Rectal smooth muscle tissue (tissue), 1 donor: ENCODE data around the gene CNIH3.

Experiments
- H3K27ac ChIP-seq: one replicate; pipeline ENCODE4 v1.7.0; 2013; ENCODE audit warnings: low read depth, low read length, inconsistent platforms
- H3K27me3 ChIP-seq: one replicate; pipeline ENCODE4 v1.7.0; 2013; ENCODE audit warnings: low read length; ENCODE audit not compliant: control insufficient read depth, insufficient read depth
- H3K36me3 ChIP-seq: one replicate; pipeline ENCODE4 v1.7.0; 2013; ENCODE audit warnings: low read length; ENCODE audit not compliant: control insufficient read depth, insufficient read depth
- H3K4me1 ChIP-seq: one replicate; pipeline ENCODE4 v1.7.0; 2013; ENCODE audit warnings: low read length; ENCODE audit not compliant: control insufficient read depth, insufficient read depth
- H3K4me3 ChIP-seq: one replicate; pipeline ENCODE4 v1.7.0; 2013; ENCODE audit warnings: low read length
- H3K9ac ChIP-seq: one replicate; pipeline ENCODE4 v1.7.0; 2013; ENCODE audit warnings: low read length

Gene CNIH3

DNA sequence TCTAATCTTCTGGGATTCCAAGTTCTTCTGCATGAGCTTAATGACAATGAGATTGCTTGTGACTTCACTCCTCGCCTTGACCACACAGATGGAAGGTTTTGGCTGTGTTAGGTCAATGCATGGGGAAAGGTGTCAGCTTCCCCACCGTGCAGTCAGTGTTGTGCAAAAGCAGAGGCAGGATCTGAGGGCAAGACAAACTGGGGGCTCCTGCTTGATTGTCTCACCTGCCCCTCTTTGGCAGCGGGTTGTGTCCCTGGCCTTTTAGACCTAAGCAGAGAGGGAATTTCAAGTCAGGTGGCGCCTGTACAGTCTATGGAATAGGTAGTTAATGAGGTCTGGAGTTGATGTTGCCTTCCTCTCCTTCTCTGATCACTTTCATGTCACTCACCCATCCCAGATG is 150.1 kb downstream of the CNIH3 start:
- no peaks in the 10 kb centered on the region for H3K27me3 ChIP-seq
- no peaks in the 10 kb centered on the region for H3K36me3 ChIP-seq
- H3K27ac ChIP-seq, result no peak overlapping the region
- no peak overlapping the region for H3K9ac ChIP-seq
- no peaks in the 10 kb centered on the region for H3K4me1 ChIP-seq
- no peak overlapping the region for H3K4me3 ChIP-seq

DNA sequence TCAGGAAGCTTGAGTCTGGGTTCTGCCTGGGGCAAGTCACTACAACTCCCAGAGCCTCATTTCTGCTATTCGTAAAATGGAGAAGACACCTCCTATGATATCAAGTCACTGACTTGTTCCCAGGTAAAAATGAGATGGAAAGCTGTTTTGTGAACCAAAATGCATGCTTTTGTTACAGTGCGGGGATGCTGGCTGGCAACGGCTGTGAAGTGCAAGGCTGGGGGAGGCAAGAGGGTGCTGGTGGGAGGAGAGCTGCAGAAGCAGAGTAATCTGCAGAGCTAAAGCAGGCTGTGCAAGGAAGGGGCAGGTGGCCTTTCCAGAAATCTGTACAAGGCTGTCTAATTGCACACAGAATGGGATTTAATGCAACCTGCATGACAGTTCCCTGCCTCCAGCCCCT is 150.9 kb downstream of the CNIH3 start:
- Histone ChIP-seq H3K27me3 (no peaks in the 10 kb centered on the region), H3K4me1 (no peaks in the 10 kb centered on the region), H3K27ac (no peak overlapping the region), H3K4me3 (no peak overlapping the region), H3K36me3 (no peaks in the 10 kb centered on the region), H3K9ac (no peak overlapping the region)

DNA sequence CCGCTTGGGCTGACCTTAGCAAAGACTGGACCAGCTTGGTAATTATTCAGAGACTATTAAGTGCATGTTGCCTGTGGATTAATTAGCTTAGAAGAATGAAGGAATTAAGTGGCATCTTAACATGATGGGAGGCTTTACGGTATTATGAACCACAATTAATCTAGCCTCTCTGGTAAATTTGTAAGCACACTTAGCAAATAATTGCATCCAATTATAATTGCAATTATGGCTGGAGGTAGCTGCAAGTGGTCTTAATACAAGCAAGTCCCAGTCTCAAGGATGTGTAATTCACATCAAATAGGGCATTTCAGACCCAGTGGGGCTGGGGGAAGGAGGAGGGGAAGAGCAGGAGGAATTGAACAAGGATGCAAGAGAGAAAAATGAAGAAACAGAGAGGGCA is 151.6 kb downstream of the CNIH3 start:
- H3K27ac ChIP-seq, result no peak overlapping the region
- H3K9ac ChIP-seq, result no peak overlapping the region
- H3K4me1 ChIP-seq, result no peaks in the 10 kb centered on the region
- H3K4me3 ChIP-seq, result no peak overlapping the region
- no peaks in the 10 kb centered on the region for H3K36me3 ChIP-seq
- H3K27me3 ChIP-seq, result no peaks in the 10 kb centered on the region

DNA sequence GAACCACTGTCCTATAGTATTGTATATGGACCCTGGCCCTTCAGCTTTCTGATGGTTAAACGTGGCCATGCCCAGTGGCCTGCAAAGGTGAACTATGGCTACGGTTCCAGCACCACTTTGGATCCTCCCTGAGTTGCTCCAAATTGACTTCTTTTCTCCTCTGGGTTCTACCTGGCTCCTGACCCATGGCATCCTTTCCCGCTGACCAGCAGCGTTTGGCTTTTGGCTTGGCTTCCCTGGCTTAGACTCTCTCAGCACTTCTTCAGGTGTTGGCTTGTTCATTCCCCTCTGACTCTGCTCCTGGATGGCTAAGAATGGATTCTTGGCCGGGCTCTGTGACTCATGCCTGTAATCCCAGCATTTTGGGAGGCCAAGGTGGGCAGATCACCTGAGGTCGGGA is 152.9 kb downstream of the CNIH3 start:
- Histone ChIP-seq H3K4me1 (no peaks in the 10 kb centered on the region), H3K36me3 (no peaks in the 10 kb centered on the region), H3K27ac (no peak overlapping the region), H3K4me3 (no peak overlapping the region), H3K27me3 (no peaks in the 10 kb centered on the region), H3K9ac (no peak overlapping the region)

DNA sequence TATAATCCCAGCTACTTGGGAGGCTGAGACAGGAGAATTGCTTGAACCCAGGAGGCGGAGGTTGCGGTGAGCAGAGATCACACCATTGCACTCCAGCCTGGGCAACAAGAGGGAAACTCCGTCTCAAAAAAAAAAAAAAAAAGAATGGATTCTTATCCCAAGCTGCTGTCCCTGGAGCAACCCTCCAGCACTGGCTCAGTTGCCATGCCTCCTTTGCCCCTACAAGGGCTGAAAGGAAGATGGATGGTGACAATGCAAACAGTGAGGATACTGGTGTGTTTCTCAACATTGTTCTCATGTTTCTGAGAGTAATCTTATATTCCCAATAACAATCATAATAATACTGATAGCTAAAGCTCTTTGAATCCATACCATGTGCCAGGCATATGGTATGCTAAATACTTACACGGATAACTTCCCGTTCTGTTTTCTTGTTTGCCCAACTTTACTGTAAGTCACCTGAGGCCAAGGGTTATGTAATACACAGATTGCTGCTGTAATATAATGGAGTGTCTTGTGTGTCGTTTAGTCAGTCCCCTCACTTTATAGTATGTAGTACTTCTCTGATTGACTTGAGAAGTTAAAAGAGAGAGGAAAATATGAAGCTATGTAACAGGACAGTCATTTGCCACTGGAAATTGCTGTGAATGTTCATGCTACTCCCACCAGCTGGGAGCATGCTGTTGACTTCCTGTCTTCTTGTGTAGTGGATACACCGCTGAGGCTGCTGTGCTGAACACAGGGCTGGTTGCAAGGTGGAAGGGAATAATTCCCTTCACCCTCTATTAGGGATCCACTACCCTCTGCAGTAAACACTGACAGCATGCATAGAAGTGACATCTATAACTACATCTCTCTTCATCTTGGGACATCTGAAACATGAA is 153.6 kb downstream of the CNIH3 start:
- Histone ChIP-seq H3K36me3 (no peaks in the 10 kb centered on the region), H3K9ac (no peak overlapping the region), H3K4me3 (no peak overlapping the region), H3K27me3 (no peaks in the 10 kb centered on the region), H3K27ac (no peak overlapping the region), H3K4me1 (no peaks in the 10 kb centered on the region)

DNA sequence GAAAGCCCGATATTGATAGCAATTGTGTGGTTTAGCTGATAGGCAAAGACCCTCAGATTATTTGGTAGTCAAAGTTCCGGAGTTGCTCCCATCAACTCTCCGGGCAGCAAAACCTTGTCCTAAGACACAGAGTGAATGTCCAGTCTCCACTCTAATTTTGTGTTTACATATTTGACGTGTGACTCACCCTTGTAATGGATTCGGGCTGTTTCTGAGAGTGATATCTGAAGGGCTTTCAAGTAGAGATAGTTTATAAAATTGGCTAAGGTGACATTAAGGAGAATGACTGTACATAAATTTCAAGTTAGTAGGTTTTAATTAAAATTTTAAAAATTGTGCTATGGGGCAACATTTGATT is 154.2 kb downstream of the CNIH3 start:
- no peaks in the 10 kb centered on the region for H3K36me3 ChIP-seq

DNA sequence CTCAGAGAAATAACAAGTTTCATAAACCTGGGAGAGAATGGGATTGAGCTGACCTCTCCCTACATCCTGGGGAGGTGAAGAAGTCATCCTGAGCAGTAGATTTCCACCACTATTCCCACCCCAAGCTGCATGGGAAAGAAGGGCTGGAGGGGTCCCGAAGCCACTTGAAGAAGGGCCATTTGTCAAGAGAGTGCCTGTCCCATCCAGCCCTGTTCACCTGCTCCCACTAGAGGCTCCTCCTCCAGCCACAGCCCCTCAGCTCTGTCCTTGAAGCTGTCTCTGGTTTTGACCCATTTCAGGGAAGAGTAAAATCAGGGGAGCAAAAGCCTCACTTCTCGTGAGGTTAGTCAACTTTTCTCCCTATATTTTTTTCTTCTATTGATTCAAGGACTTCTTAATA is 157.5 kb downstream of the CNIH3 start:
- no peak overlapping the region for H3K27ac ChIP-seq
- H3K36me3 ChIP-seq, result no peaks in the 10 kb centered on the region
- H3K4me3 ChIP-seq, result no peak overlapping the region
- no peak overlapping the region for H3K9ac ChIP-seq
- H3K27me3 ChIP-seq, result no peaks in the 10 kb centered on the region
- H3K4me1 ChIP-seq, result no peaks in the 10 kb centered on the region

More for the DNA sequence above, 154.2 kb downstream of the CNIH3 start:
- Histone ChIP-seq H3K4me3 (no peak overlapping the region), H3K4me1 (no peaks in the 10 kb centered on the region), H3K27ac (no peak overlapping the region), H3K27me3 (no peaks in the 10 kb centered on the region), H3K9ac (no peak overlapping the region)

DNA sequence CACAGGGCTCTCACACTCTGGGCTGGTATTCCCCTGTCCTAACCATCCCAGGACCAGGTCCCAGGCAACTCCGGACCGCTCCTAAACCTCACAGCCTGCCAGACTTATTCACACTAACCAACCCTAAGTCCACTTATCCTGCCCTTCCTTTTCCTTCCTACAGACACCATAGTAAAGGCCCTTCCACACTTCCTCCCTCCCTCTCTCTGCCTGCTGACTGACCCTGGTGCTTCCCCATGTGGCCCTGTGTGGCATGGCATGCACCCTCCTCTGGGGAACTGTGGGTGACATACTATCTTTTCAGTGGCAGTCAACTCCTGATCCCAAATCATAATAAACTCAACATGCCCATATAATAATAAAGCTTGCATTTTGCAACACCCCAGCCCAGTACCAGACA is 158.3 kb downstream of the CNIH3 start:
- Histone ChIP-seq H3K4me1 (no peaks in the 10 kb centered on the region), H3K9ac (no peak overlapping the region), H3K27ac (no peak overlapping the region), H3K4me3 (no peak overlapping the region), H3K27me3 (no peaks in the 10 kb centered on the region), H3K36me3 (no peaks in the 10 kb centered on the region)

DNA sequence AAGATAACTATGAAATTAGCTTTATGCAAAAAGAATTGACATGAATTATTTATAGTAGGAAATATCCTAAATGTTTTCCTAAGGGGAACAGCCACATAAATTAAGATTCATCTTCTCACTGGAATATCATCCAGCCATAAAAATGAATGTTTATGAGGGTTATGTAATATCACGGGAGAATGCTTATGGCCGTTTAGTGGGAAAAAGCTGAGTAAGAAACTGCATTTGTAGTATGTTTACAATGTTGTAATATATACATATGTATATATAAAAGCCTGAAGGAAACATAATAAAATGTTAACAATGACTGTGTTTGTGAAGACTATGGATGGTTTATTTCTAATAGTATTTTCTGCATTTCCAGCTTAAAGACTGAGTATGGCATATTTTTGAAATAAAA is 161.1 kb downstream of the CNIH3 start:
- H3K4me1 ChIP-seq, result no peaks in the 10 kb centered on the region
- H3K27me3 ChIP-seq, result no peaks in the 10 kb centered on the region
- no peak overlapping the region for H3K9ac ChIP-seq
- no peak overlapping the region for H3K4me3 ChIP-seq
- H3K36me3 ChIP-seq, result no peaks in the 10 kb centered on the region
- H3K27ac ChIP-seq, result no peak overlapping the region

DNA sequence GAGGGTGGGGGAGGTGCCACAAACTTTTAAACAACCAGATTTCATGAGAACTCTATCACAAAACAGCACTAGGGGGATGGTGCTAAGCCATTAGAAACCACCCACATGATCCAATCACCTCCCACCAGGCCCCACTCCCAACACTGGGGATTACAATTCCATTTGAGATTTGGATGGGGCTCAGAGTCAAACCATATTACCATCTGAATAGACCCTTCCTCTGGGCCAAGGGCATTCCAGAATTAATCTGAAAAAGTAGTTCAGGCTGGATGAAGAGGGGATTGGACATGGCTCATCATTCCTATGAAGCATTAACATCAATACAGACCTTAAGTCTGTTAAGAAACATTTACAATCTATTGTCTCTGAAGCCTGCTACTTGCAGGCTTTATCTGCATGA is 163.4 kb downstream of the CNIH3 start:
- Histone ChIP-seq H3K4me3 (no peak overlapping the region), H3K27ac (no peak overlapping the region), H3K36me3 (no peaks in the 10 kb centered on the region), H3K4me1 (no peaks in the 10 kb centered on the region), H3K27me3 (no peaks in the 10 kb centered on the region), H3K9ac (no peak overlapping the region)

DNA sequence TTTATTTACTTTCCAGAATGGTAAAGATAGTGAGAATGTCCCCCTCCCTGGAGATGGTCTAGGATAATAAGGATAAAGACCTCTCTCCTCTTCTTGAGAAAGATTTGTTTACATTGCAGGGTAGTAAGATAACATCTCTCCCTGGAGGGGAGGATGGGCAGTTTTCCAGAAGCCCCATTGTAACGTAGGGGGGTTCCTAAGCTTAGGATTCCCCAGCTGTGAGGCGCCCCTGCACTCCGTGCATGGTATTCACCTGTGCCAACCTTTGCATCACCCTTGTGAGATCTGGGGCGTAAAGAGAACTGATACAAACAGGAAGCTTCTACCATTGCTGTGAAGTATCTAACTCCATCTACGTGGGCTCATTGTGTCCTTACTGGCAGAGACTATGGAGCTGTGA is 164.6 kb downstream of the CNIH3 start:
- Histone ChIP-seq H3K27ac (no peak overlapping the region), H3K4me1 (no peaks in the 10 kb centered on the region), H3K36me3 (no peaks in the 10 kb centered on the region), H3K27me3 (no peaks in the 10 kb centered on the region), H3K4me3 (no peak overlapping the region), H3K9ac (no peak overlapping the region)

DNA sequence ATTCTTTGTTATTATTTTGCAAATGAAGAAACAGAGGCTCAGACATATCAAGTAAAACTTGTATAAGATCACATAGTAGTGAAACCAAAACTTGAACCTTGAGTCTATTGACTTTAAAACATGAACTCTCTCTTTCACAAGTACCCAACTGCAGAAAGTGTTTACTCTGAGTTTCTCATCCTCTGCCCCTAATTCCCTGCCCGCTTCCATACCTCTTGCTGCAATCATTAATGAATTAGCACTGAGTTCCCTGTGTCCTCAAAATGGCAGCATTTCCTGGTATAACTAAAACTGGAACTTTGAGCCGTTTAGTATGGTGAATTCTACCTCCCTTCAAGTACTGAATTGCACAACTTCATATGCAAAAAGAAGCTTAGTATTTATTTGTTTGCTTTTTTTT is 165.7 kb downstream of the CNIH3 start:
- H3K27me3 ChIP-seq, result no peaks in the 10 kb centered on the region
- no peak overlapping the region for H3K4me3 ChIP-seq
- H3K27ac ChIP-seq, result no peak overlapping the region
- no peak overlapping the region for H3K9ac ChIP-seq
- no peaks in the 10 kb centered on the region for H3K4me1 ChIP-seq
- no peaks in the 10 kb centered on the region for H3K36me3 ChIP-seq

DNA sequence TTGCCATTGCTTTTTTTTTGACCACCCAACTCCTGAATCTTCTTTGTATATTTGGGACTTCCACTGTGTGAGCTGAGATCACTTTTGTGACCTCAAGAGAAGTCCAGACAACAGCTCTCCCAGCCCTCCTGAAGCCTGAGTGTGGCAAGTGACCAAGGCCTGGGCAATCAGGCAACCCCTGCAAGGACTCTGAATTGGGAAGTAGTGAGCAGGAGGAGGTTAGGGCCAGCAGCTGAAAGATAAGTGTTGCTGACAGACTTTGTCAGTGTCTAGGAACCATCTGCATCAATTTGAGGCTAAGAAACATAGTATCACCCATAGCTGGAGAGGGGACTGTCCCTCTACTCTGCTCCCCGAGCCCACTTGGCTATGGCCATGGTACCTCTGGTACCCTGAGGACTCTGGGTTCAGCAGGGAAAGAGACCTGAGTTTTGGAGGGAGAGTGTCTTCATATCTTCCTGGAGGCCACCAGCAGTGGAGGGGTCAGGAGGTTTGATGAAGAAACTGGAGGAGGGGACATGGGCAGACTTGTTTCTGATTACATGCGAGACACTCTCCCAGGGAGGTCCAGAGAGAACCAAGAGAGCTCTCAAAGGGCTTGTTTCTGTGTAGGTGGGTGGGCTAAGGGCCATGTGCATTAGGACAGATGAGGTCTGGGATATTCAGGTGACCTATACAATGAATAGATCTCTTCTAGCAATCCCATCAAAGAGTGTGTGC is 166.3 kb downstream of the CNIH3 start:
- H3K36me3 ChIP-seq, result no peaks in the 10 kb centered on the region
- H3K9ac ChIP-seq, result no peak overlapping the region
- no peak overlapping the region for H3K27ac ChIP-seq
- H3K4me3 ChIP-seq, result no peak overlapping the region
- H3K27me3 ChIP-seq, result no peaks in the 10 kb centered on the region
- H3K4me1 ChIP-seq, result no peaks in the 10 kb centered on the region
